ENCODE results near the gene EPHA4. TPM values are rescaled to one million over a fixed set of nuclear protein-coding genes. Genes with fewer than 3 reads are reported as not detected.

Gene EPHA4
- total and polyA plus RNA-seq, 12 donors: 3.4 to 51.3 (median 18.6) TPM

GRCh38 chr2:221571025-221571550 is 1.0 kb downstream of the EPHA4 start:
- peak overlapping the region in 9 of 10 donors; percentile 51 to 95 (median 91) for H3K27ac ChIP-seq
- ATAC-seq (no peak), DNase-seq (peak in 1 of 2 donors; percentile 11)
- H3K9me3 ChIP-seq: no peaks in the 10 kb centered on the region
- H3K4me3 ChIP-seq: peak overlapping the region; percentile 59 to 92 (median 78)
- peaks cover 0 to 89% (median 11%) of the 10 kb centered on the region in 7 donors for H3K27me3 ChIP-seq
- H3K4me1 ChIP-seq: peaks cover 0 to 45% (median 39%) of the 10 kb centered on the region in 9 donors
- 2% methylated on average over 41 of the region's 41 CpGs for WGBS, 2 donors
- TF ChIP-seq, protein P1, sequence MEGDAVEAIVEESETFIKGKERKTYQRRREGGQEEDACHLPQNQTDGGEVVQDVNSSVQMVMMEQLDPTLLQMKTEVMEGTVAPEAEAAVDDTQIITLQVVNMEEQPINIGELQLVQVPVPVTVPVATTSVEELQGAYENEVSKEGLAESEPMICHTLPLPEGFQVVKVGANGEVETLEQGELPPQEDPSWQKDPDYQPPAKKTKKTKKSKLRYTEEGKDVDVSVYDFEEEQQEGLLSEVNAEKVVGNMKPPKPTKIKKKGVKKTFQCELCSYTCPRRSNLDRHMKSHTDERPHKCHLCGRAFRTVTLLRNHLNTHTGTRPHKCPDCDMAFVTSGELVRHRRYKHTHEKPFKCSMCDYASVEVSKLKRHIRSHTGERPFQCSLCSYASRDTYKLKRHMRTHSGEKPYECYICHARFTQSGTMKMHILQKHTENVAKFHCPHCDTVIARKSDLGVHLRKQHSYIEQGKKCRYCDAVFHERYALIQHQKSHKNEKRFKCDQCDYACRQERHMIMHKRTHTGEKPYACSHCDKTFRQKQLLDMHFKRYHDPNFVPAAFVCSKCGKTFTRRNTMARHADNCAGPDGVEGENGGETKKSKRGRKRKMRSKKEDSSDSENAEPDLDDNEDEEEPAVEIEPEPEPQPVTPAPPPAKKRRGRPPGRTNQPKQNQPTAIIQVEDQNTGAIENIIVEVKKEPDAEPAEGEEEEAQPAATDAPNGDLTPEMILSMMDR (IDR thresholded peaks at IDR 0.05): no peak
- peaks cover 0 to 7% (median 0%) of the 10 kb centered on the region in 9 donors for H3K36me3 ChIP-seq
- intact Hi-C loops (cut with DNase I): loop anchor here (5.0 to 10.0 kb wide), 13 partner anchors 44 to 1836 kb away; no protein-coding TSS in a partner anchor

GRCh38 chr2:221570321-221570935 is 1.7 kb downstream of the EPHA4 start:
- intact Hi-C loops (cut with DNase I): loop anchor here (5.0 to 10.0 kb wide), 13 partner anchors 43 to 1836 kb away; no protein-coding TSS in a partner anchor
- WGBS, 2 donors: 6 to 8% methylated on average over 30 of the region's 30 CpGs

GRCh38 chr2:221569871-221570270 is 2.2 kb downstream of the EPHA4 start:
- ATAC-seq (no peak), DNase-seq (no peak)
- Histone ChIP-seq H3K36me3 (peaks cover 0 to 7% (median 0%) of the 10 kb centered on the region in 9 donors), H3K4me1 (peaks cover 0 to 57% (median 42%) of the 10 kb centered on the region in 9 donors), H3K27ac (no peak overlapping the region), H3K9me3 (no peaks in the 10 kb centered on the region), H3K27me3 (peaks cover 0 to 77% (median 10%) of the 10 kb centered on the region in 7 donors), H3K4me3 (peak overlapping the region in 9 of 10 donors; percentile 59 to 92 (median 78))
- WGBS, 2 donors: 42% methylated on average over 8 of the region's 8 CpGs
- TF ChIP-seq, protein P1 (IDR thresholded peaks at IDR 0.05): no peak
- intact Hi-C loops (cut with DNase I): loop anchor here (5.0 to 10.0 kb wide), 14 partner anchors 43 to 1835 kb away; no protein-coding TSS in a partner anchor

More at GRCh38 chr2:221570321-221570935, 1.7 kb downstream of the EPHA4 start:
- Histone ChIP-seq H3K36me3 (peaks cover 0 to 7% (median 0%) of the 10 kb centered on the region in 9 donors), H3K4me1 (peaks cover 0 to 52% (median 44%) of the 10 kb centered on the region in 9 donors), H3K9me3 (no peaks in the 10 kb centered on the region), H3K4me3 (peak overlapping the region; percentile 26 to 92 (median 76)), H3K27ac (no peak overlapping the region), H3K27me3 (peaks cover 0 to 83% (median 10%) of the 10 kb centered on the region in 7 donors)
- no peak for ATAC-seq
- TF ChIP-seq, protein P1 (IDR thresholded peaks at IDR 0.05): peak in 4 of 9 donors; percentile 16 to 55 (median 38)
- peak; percentile 15 to 27 for DNase-seq

DNA sequence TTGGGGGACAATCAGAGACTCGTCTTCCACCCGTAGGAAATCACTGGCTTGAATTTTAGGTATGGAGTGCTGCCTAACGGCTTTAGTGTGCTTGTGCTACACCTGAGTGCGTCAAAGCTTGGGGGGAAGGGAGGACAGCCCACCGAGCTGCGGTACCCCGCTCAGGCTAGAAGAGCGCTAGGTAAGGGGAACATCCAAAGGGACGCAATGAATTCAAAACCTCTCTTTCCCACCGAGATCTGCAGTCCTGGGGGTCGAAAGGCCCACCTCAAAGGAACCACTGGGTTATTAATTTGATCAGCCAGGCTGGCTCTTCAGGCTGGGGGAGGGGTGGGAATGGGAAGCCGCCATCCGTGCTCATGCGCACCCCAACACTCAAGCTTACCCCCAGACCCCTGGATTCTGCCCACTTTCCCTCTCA is 2.7 kb downstream of the EPHA4 start:
- DNase-seq (no peak), ATAC-seq (no peak)
- peaks cover 0 to 59% (median 37%) of the 10 kb centered on the region in 9 donors for H3K4me1 ChIP-seq
- TF ChIP-seq, protein P1 (IDR thresholded peaks at IDR 0.05): no peak
- no peak overlapping the region for H3K27ac ChIP-seq
- H3K36me3 ChIP-seq: peaks cover 0 to 7% (median 0%) of the 10 kb centered on the region in 9 donors
- peaks cover 0 to 73% (median 10%) of the 10 kb centered on the region in 7 donors for H3K27me3 ChIP-seq
- intact Hi-C loops (cut with DNase I): loop anchor here in 2 of 10 donors (10.0 kb wide), 2 partner anchors 95 to 125 kb away; no protein-coding TSS in a partner anchor
- H3K4me3 ChIP-seq: peak overlapping the region in 5 of 10 donors; percentile 72 to 92 (median 79)
- WGBS, 2 donors: 68 to 69% methylated on average over 14 of the region's 14 CpGs
- no peaks in the 10 kb centered on the region for H3K9me3 ChIP-seq
